Stimulated activated CD4-positive, alpha-beta T cell treated with anti-CD3 and anti-CD28 coated beads, Interleukin-15, amount 100 ng/mL, for 24 hours (primary cell): ENCODE measurements around the gene FOSL2.

ENCODE experiments used
- DNase-seq: peaks from one replicate; pipeline ENCODE4 v3.0.0-alpha.2; 2020

Gene FOSL2

GRCh38 chr2:28397043-28397381 lies 4.4 kb downstream of the FOSL2 start:
- DNase-seq, result no peak

GRCh38 chr2:28398101-28398834 lies 5.6 kb downstream of the FOSL2 start:
- peak; percentile 49 for DNase-seq

GRCh38 chr2:28399289-28399688 lies 6.6 kb downstream of the FOSL2 start:
- no peak for DNase-seq

- no peak for DNase-seq
Observed at GRCh38 chr2:28399956-28400355, 7.3 kb downstream of the FOSL2 start.

GRCh38 chr2:28400419-28400818 lies 7.8 kb downstream of the FOSL2 start:
- no peak for DNase-seq

GRCh38 chr2:28400921-28401320 lies 8.3 kb downstream of the FOSL2 start:
- no peak for DNase-seq

GRCh38 chr2:28401411-28401810 lies 8.8 kb downstream of the FOSL2 start:
- DNase-seq, result no peak

GRCh38 chr2:28401948-28402550 lies 9.4 kb downstream of the FOSL2 start:
- DNase-seq, result no peak

- no peak for DNase-seq
Observed at GRCh38 chr2:28403370-28403956, 10.8 kb downstream of the FOSL2 start.

GRCh38 chr2:28404086-28404485 lies 11.4 kb downstream of the FOSL2 start:
- no peak for DNase-seq

GRCh38 chr2:28405537-28405936 lies 12.9 kb downstream of the FOSL2 start:
- no peak for DNase-seq

GRCh38 chr2:28406276-28407096 lies 13.8 kb downstream of the FOSL2 start:
- DNase-seq, result peak; percentile 63

- DNase-seq, result no peak
Observed at GRCh38 chr2:28407131-28407975, 14.7 kb downstream of the FOSL2 start.

- DNase-seq, result no peak
Observed at GRCh38 chr2:28407976-28408690, 15.5 kb downstream of the FOSL2 start.

GRCh38 chr2:28408764-28409599 lies 16.3 kb downstream of the FOSL2 start:
- peak; percentile 82 for DNase-seq

GRCh38 chr2:28411166-28411755 lies 18.6 kb downstream of the FOSL2 start:
- DNase-seq, result no peak

- DNase-seq, result no peak
Observed at GRCh38 chr2:28411956-28412609, 19.4 kb downstream of the FOSL2 start.

- no peak for DNase-seq
Observed at GRCh38 chr2:28412625-28413151, 20.0 kb downstream of the FOSL2 start.

- no peak for DNase-seq
Observed at GRCh38 chr2:28413152-28413898, 20.7 kb downstream of the FOSL2 start.
